NCI-H526 (cell line): ENCODE measurements around the gene IVL.

Experiments used
- DNase-seq, 2 experiments: peaks; one replicate each; lab custom pipeline; 2025; lab: John Stamatoyannopoulos, UW

The IVL gene

DNA sequence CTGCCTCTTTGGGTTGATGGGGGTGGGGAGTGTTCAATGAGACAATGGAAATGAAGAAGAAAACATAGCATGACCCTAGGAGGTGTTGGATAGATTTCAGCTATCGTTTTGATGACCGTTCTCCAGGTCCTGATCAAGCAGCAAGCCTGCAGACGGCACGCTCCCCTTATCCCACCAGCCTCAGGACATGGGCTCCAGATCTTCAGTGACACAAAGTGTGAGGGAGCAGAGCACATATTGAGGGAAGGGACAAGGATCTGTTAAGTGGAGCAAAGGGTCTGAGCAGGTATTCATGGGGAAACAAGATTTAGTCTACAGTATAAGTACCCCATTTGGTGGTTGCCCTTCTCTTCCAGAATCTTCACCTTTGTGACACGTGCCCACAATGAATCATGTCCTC is 43.4 kb downstream of the IVL start:
- DNase-seq = no peak

DNA sequence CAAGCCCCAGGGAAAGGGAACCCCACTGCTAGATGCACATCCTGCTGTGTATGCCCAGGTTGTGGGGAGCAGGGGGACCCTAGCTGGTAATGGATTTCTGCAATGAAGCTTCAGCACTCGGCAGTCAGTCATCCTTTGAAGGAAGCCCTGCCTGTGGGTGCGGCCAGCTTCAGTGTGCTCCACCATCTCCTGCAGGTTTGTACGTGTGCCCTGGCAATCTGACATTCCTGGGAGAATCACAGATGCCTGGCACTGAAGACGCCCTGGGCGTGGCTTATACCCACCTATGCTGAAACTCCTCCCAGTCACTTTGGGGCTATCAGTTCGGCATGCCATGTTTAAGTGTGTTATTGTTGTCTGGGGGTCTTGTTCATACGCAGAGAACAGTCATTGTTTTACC is 45.4 kb downstream of the IVL start:
- DNase-seq = no peak

GRCh38 chr1:152954436-152954835 is 46.1 kb downstream of the IVL start:
- DNase-seq = no peak

- DNase-seq = no peak
Measured at GRCh38 chr1:152957561-152957960, 49.2 kb downstream of the IVL start.

GRCh38 chr1:152959273-152959672 is 50.9 kb downstream of the IVL start:
- no peak for DNase-seq

- no peak for DNase-seq
Measured at GRCh38 chr1:152959801-152960451, 51.6 kb downstream of the IVL start.

DNA sequence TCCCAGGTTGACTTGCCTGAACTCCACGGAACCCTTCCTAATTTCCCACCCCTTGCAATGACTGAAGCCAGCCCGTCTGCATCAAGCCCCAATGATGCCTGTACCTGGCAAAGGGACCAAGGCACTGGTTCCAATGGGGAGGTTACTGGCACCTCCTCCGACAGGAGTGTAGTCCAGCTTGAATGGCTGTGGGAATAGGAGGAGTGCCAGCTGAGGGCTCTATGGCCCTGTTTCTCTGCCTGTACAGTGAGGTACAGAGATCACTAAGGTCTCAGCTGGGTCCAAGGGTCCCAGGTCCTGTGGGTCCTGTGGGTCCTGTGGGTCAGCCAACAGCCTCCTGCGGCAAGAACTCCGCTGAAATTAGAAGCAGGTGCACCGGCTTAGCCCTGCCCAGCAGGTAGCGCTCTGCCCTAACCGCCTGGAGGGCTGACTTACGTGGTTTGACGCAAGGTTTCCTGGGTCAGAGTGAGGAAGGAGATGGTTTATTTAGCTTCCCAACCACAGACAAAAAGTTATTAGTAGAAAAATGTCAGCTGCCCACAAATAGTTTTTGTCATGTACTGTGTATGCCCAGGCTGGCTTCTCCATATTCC is 52.2 kb downstream of the IVL start:
- peak in 1 of 2 experiments; percentile 42 for DNase-seq
